HepG2 (cell line): ENCODE results near the gene HBM. TPM values are rescaled to one million over a fixed set of nuclear protein-coding genes. Genes with fewer than 3 reads are reported as not detected.

Source experiments
- ELF4 ChIP-seq: sonication (generic); formaldehyde crosslinking; IDR thresholded peaks from 2 replicates; pipeline ENCODE4 v1.5.0; 2020; ENCODE audit warnings: missing genetic modification reagents, mild to moderate bottlenecking, moderate library complexity, borderline replicate concordance
- PCBP2 ChIP-seq: fragments of 200-400 bp; formaldehyde crosslinking; optimal IDR thresholded peaks from 2 replicates; pipeline ENCODE3; 2018; ENCODE audit warnings: low read length, low read depth; ENCODE audit not compliant: poor library complexity, severe bottlenecking
- RAD21 ChIP-seq: fragments of 450-650 bp; formaldehyde crosslinking; IDR thresholded peaks from 2 replicates; pipeline ENCODE4 v1.5.0; 2020; ENCODE audit warnings: mild to moderate bottlenecking
- RFX5 ChIP-seq: IDR thresholded peaks from 2 replicates; pipeline ENCODE4 v1.6.1; 2011; ENCODE audit warnings: low read depth, low read length, improper control_type of control experiment
- SMYD3 ChIP-seq: sonication (generic); formaldehyde crosslinking; IDR thresholded peaks from 2 replicates; pipeline ENCODE4 v1.8.1; 2023; ENCODE audit warnings: mild to moderate bottlenecking, missing genetic modification reagents
- SRY ChIP-seq: sonication (generic); formaldehyde crosslinking; IDR thresholded peaks from 2 replicates; pipeline ENCODE4 v1.8.0; 2022; ENCODE audit warnings: mild to moderate bottlenecking, missing genetic modification reagents
- TCF7L2 ChIP-seq: IDR thresholded peaks from 2 replicates; pipeline ENCODE4 v1.6.1; 2011; ENCODE audit warnings: mild to moderate bottlenecking, low read depth, low read length, moderate library complexity
- TSC22D2 ChIP-seq: sonication (generic); formaldehyde crosslinking; IDR thresholded peaks from 2 replicates; pipeline ENCODE4 v1.5.1; 2020; ENCODE audit warnings: missing genetic modification reagents, mild to moderate bottlenecking, borderline replicate concordance
- ZFY ChIP-seq: sonication (generic); formaldehyde crosslinking; IDR thresholded peaks from 2 replicates; pipeline ENCODE4 v1.4.0; 2020; ENCODE audit warnings: missing genetic modification reagents
- ZNF619 ChIP-seq: sonication (generic); formaldehyde crosslinking; IDR thresholded peaks from 2 replicates; pipeline ENCODE4 v1.4.0; 2020; ENCODE audit warnings: mild to moderate bottlenecking, missing genetic modification reagents
- ZNF670 ChIP-seq: sonication (generic); formaldehyde crosslinking; IDR thresholded peaks from 2 replicates; pipeline ENCODE4 v1.8.0; 2022; ENCODE audit warnings: mild to moderate bottlenecking, missing genetic modification reagents, borderline replicate concordance
- polyA plus RNA-seq, 8 experiments: library from polyadenylated mRNA; depleted of rRNA in 3 of 8; stranded (reverse) in 7 of 8; unstranded in 1 of 8; fragments of >200 nt; fragmentation: Illumina TruSeq in 4 of 8; extraction: Trizol in 4 of 8; gene quantifications; 2 replicates each; pipeline versions ENCODE4 v1.2.1 to v1.2.3, GENCODE V29; 2011 to 2016; ENCODE audit warnings: low read depth in 4 of 8, missing spikeins in 1 of 8, mixed read lengths in 1 of 8; ENCODE audit not compliant: insufficient read depth in 1 of 8
- total RNA-seq, 5 experiments: library from RNA; depleted of rRNA; stranded (reverse); fragments of >200 nt; fragmentation: Illumina TruSeq; extraction: Trizol; gene quantifications; 2 replicates each; pipeline ENCODE4 v1.2.3, GENCODE V29; 2016; ENCODE audit warnings: low read depth in 1 of 5
- TF ChIP-seq, protein P1 (sequence below), 2 experiments: fragments of 450-650 bp in 1 of 2; sonication (generic) in 1 of 2; formaldehyde crosslinking; IDR thresholded peaks; 2 replicates each; pipeline versions ENCODE4 v1.5.0 to v1.8.0; 2020 to 2022; ENCODE audit warnings: mild to moderate bottlenecking in 1 of 2, missing genetic modification reagents in 1 of 2
- TF ChIP-seq, protein P2 (sequence below): sonication (generic); formaldehyde crosslinking; IDR thresholded peaks from 2 replicates; pipeline ENCODE4 v1.5.0; 2020; ENCODE audit warnings: missing genetic modification reagents
- TF ChIP-seq, protein P3 (sequence below): IDR thresholded peaks from 2 replicates; pipeline ENCODE4 v1.6.1; 2016; ENCODE audit warnings: low read depth, missing genetic modification reagents, missing compliant biosample characterization
- TF ChIP-seq, protein P4 (sequence below): conservative IDR thresholded peaks from 2 replicates; pipeline ENCODE4 v1.6.1; 2018; ENCODE audit warnings: missing genetic modification reagents
- TF ChIP-seq, protein P5 (sequence below): sonication (generic); formaldehyde crosslinking; IDR thresholded peaks from 2 replicates; pipeline ENCODE4 v1.8.1; 2023; ENCODE audit warnings: mild to moderate bottlenecking, inconsistent platforms, moderate library complexity, missing genetic modification reagents, borderline replicate concordance

Gene HBM
- total and polyA plus RNA-seq, 2 of the 13 experiments (the other 11 are each of a cell fraction or from before 2014, with no cell fraction given), result not detected

DNA sequence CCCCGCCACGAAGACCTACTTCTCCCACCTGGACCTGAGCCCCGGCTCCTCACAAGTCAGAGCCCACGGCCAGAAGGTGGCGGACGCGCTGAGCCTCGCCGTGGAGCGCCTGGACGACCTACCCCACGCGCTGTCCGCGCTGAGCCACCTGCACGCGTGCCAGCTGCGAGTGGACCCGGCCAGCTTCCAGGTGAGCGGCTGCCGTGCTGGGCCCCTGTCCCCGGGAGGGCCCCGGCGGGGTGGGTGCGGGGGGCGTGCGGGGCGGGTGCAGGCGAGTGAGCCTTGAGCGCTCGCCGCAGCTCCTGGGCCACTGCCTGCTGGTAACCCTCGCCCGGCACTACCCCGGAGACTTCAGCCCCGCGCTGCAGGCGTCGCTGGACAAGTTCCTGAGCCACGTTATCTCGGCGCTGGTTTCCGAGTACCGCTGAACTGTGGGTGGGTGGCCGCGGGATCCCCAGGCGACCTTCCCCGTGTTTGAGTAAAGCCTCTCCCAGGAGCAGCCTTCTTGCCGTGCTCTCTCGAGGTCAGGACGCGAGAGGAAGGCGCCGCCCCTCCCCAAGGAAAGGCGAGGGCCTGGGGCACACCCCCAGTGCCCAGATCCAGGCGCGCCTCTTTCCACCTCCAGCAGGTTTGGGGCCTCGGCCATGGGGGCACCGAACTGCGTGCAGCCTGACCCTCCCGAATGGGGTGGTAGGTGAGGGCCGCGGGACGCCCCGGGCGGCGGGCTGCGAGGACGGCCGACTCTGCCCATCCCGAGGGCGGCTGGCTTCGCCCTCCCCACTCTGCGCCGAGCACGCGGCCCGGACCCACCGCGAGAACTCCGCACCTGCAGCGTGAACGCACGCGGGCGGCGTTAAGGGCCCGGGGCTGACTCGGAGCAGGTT, 15.1 kb downstream of the HBM start (continued):
- TF ChIP-seq ZNF670 (peak; percentile 44; the same call in 1 of the 2 replicates), RFX5 (no peak), SRY (CRISPR knock-in tag) (peak; percentile 99), ZFY (CRISPR knock-in tag) (peak; percentile 94), RAD21 (peak; percentile 95; the same call in 1 of the 2 replicates), TCF7L2 (no peak), ELF4 (CRISPR knock-in tag) (peak; percentile 76; the same call in 1 of the 2 replicates), PCBP2 (no peak), ZNF619 (CRISPR knock-in tag) (peak; percentile 95; the same call in 1 of the 2 replicates), TSC22D2 (CRISPR knock-in tag) (peak; percentile 93), SMYD3 (CRISPR knock-in tag) (peak; percentile 98)
- TF ChIP-seq, protein P1, sequence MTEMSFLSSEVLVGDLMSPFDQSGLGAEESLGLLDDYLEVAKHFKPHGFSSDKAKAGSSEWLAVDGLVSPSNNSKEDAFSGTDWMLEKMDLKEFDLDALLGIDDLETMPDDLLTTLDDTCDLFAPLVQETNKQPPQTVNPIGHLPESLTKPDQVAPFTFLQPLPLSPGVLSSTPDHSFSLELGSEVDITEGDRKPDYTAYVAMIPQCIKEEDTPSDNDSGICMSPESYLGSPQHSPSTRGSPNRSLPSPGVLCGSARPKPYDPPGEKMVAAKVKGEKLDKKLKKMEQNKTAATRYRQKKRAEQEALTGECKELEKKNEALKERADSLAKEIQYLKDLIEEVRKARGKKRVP (CRISPR knock-in tag; IDR thresholded peaks at IDR 0.05), result peak in 1 of 2 experiments; percentile 89; a peak in 2 of 4 replicates
- TF ChIP-seq, protein P2, sequence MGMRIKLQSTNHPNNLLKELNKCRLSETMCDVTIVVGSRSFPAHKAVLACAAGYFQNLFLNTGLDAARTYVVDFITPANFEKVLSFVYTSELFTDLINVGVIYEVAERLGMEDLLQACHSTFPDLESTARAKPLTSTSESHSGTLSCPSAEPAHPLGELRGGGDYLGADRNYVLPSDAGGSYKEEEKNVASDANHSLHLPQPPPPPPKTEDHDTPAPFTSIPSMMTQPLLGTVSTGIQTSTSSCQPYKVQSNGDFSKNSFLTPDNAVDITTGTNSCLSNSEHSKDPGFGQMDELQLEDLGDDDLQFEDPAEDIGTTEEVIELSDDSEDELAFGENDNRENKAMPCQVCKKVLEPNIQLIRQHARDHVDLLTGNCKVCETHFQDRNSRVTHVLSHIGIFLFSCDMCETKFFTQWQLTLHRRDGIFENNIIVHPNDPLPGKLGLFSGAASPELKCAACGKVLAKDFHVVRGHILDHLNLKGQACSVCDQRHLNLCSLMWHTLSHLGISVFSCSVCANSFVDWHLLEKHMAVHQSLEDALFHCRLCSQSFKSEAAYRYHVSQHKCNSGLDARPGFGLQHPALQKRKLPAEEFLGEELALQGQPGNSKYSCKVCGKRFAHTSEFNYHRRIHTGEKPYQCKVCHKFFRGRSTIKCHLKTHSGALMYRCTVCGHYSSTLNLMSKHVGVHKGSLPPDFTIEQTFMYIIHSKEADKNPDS (CRISPR knock-in tag), result peak; percentile 96
- TF ChIP-seq, protein P3, sequence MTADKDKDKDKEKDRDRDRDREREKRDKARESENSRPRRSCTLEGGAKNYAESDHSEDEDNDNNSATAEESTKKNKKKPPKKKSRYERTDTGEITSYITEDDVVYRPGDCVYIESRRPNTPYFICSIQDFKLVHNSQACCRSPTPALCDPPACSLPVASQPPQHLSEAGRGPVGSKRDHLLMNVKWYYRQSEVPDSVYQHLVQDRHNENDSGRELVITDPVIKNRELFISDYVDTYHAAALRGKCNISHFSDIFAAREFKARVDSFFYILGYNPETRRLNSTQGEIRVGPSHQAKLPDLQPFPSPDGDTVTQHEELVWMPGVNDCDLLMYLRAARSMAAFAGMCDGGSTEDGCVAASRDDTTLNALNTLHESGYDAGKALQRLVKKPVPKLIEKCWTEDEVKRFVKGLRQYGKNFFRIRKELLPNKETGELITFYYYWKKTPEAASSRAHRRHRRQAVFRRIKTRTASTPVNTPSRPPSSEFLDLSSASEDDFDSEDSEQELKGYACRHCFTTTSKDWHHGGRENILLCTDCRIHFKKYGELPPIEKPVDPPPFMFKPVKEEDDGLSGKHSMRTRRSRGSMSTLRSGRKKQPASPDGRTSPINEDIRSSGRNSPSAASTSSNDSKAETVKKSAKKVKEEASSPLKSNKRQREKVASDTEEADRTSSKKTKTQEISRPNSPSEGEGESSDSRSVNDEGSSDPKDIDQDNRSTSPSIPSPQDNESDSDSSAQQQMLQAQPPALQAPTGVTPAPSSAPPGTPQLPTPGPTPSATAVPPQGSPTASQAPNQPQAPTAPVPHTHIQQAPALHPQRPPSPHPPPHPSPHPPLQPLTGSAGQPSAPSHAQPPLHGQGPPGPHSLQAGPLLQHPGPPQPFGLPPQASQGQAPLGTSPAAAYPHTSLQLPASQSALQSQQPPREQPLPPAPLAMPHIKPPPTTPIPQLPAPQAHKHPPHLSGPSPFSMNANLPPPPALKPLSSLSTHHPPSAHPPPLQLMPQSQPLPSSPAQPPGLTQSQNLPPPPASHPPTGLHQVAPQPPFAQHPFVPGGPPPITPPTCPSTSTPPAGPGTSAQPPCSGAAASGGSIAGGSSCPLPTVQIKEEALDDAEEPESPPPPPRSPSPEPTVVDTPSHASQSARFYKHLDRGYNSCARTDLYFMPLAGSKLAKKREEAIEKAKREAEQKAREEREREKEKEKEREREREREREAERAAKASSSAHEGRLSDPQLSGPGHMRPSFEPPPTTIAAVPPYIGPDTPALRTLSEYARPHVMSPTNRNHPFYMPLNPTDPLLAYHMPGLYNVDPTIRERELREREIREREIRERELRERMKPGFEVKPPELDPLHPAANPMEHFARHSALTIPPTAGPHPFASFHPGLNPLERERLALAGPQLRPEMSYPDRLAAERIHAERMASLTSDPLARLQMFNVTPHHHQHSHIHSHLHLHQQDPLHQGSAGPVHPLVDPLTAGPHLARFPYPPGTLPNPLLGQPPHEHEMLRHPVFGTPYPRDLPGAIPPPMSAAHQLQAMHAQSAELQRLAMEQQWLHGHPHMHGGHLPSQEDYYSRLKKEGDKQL (CRISPR knock-in tag), result peak; percentile 62
- TF ChIP-seq, protein P4, sequence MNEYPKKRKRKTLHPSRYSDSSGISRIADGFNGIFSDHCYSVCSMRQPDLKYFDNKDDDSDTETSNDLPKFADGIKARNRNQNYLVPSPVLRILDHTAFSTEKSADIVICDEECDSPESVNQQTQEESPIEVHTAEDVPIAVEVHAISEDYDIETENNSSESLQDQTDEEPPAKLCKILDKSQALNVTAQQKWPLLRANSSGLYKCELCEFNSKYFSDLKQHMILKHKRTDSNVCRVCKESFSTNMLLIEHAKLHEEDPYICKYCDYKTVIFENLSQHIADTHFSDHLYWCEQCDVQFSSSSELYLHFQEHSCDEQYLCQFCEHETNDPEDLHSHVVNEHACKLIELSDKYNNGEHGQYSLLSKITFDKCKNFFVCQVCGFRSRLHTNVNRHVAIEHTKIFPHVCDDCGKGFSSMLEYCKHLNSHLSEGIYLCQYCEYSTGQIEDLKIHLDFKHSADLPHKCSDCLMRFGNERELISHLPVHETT (CRISPR knock-in tag), result peak; percentile 88
- TF ChIP-seq, protein P5, sequence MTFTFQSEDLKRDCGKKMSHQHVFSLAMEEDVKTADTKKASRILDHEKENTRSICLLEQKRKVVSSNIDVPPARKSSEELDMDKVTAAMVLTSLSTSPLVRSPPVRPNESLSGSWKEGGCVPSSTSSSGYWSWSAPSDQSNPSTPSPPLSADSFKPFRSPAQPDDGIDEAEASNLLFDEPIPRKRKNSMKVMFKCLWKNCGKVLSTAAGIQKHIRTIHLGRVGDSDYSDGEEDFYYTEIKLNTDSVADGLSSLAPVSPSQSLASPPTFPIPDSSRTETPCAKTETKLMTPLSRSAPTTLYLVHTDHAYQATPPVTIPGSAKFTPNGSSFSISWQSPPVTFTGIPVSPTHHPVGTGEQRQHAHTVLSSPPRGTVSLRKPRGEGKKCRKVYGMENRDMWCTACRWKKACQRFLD (CRISPR knock-in tag), result peak; percentile 99
